ENCODE results near the gene CLEC18C.
"Not testable (repeated sequence)": the region's sequence is repeated elsewhere in the genome, so short reads cannot be mapped to it uniquely, and the experiment has no call there.

CLEC18C gene

DNA sequence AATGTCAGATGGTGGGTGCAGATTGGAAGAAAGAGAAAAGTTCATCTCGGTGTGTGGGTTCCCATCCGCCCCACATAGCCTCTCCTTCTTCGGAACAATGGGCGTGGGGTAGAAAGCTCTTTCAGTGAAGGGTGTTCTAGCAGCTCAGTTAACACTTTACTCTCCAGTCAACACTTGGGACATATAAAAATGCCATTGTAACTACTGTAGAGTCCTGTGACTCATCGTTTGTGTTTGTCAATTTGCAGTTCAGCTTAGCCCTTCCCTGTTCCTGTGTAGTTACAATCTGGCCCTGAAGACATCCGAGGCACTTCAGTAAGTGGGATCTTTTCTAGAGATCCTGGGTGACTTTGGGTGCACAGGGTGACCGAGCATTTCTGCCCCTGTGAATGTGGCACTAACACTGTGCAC, 11.5 kb upstream of the CLEC18C start:
- Histone ChIP-seq H3K23ac (ENCODE audit: low read length in 2 of 2) (no peak overlapping the region), H3K4me1 (ENCODE audit: control insufficient read depth, insufficient read depth, low read depth, low read length) (peaks cover 5% of the 10 kb centered on the region), H3K9ac (ENCODE audit: low read length) (peak overlapping the region; percentile 29), H4K8ac (ENCODE audit: low read length) (no peak overlapping the region), H3K36me3 (ENCODE audit: control insufficient read depth in 1 of 2, insufficient read depth in 2 of 2, low read depth in 1 of 2, low read length in 2 of 2) (peaks cover 34 to 52% of the 10 kb centered on the region in 2 experiments), H2BK120ac (ENCODE audit: low read depth, low read length) (no peak overlapping the region), H3K4me3 (ENCODE audit: insufficient read depth in 1 of 2, low read depth in 1 of 2, low read length in 2 of 2) (peak overlapping the region in 1 of 2 experiments; percentile 6), H2AK5ac (ENCODE audit: low read length, severe bottlenecking) (no peak overlapping the region), H3K4me2 (ENCODE audit: low read length, poor library complexity, severe bottlenecking) (no peak overlapping the region), H3K79me1 (replicated peaks; ENCODE audit: low read length, poor library complexity, severe bottlenecking) (no peaks in the 10 kb centered on the region), H3K9me3 (ENCODE audit: control insufficient read depth, low read length) (no peaks in the 10 kb centered on the region), H2BK5ac (ENCODE audit: low read depth, low read length, poor library complexity, severe bottlenecking) (no peak overlapping the region), H4K91ac (ENCODE audit: low read length) (peak overlapping the region; percentile 40), H3K14ac (ENCODE audit: low read length in 2 of 2) (no peak overlapping the region), H3K18ac (ENCODE audit: low read depth in 1 of 2, low read length in 2 of 2) (peak overlapping the region in 1 of 2 experiments; percentile 37), H2BK12ac (ENCODE audit: low read length in 2 of 2) (no peak overlapping the region), H3K4ac (ENCODE audit: low read depth in 1 of 2, low read length in 2 of 2) (peak overlapping the region in 1 of 2 experiments; percentile 61), H2AFZ (ENCODE audit: low read depth, low read length) (no peak overlapping the region), H2BK15ac (ENCODE audit: low read depth, poor library complexity, severe bottlenecking) (no peak overlapping the region), H3K27me3 (ENCODE audit: control insufficient read depth in 1 of 2, insufficient read depth in 1 of 2, low read length in 2 of 2) (no peaks in the 10 kb centered on the region), H3K27ac (ENCODE audit: low read length, poor library complexity, severe bottlenecking) (no peak overlapping the region)
- peak; percentile 84 for DNase-seq
- 39% methylated on average over 7 of the region's 7 CpGs for WGBS

- H3K4me2 ChIP-seq (ENCODE audit: low read length, poor library complexity, severe bottlenecking) = no peak overlapping the region
- no peaks in the 10 kb centered on the region for H3K79me1 ChIP-seq (replicated peaks; ENCODE audit: low read length, poor library complexity, severe bottlenecking)
- no peak overlapping the region for H3K18ac ChIP-seq (ENCODE audit: low read depth in 1 of 2, low read length in 2 of 2)
- H3K4ac ChIP-seq (ENCODE audit: low read depth in 1 of 2, low read length in 2 of 2) = peak overlapping the region in 1 of 2 experiments; percentile 76
- no peaks in the 10 kb centered on the region for H3K27me3 ChIP-seq (ENCODE audit: control insufficient read depth in 1 of 2, insufficient read depth in 1 of 2, low read length in 2 of 2)
- no peak overlapping the region for H4K91ac ChIP-seq (ENCODE audit: low read length)
- H3K36me3 ChIP-seq (ENCODE audit: control insufficient read depth in 1 of 2, insufficient read depth in 2 of 2, low read depth in 1 of 2, low read length in 2 of 2) = peaks cover 21 to 37% of the 10 kb centered on the region in 2 experiments
- no peaks in the 10 kb centered on the region for H3K9me3 ChIP-seq (ENCODE audit: control insufficient read depth, low read length)
- no peak overlapping the region for H3K27ac ChIP-seq (ENCODE audit: low read length, poor library complexity, severe bottlenecking)
- no peak overlapping the region for H2AFZ ChIP-seq (ENCODE audit: low read depth, low read length)
- H3K9ac ChIP-seq (ENCODE audit: low read length) = no peak overlapping the region
- peak overlapping the region in 1 of 2 experiments; percentile 37 for H2BK12ac ChIP-seq (ENCODE audit: low read length in 2 of 2)
- peaks cover 5% of the 10 kb centered on the region for H3K4me1 ChIP-seq (ENCODE audit: control insufficient read depth, insufficient read depth, low read depth, low read length)
- H2BK5ac ChIP-seq (ENCODE audit: low read depth, low read length, poor library complexity, severe bottlenecking) = no peak overlapping the region
- no peak for DNase-seq
- no peak overlapping the region for H3K4me3 ChIP-seq (ENCODE audit: insufficient read depth in 1 of 2, low read depth in 1 of 2, low read length in 2 of 2)
- H2BK120ac ChIP-seq (ENCODE audit: low read depth, low read length) = no peak overlapping the region
- no peak overlapping the region for H2BK15ac ChIP-seq (ENCODE audit: low read depth, poor library complexity, severe bottlenecking)
- no peak overlapping the region for H4K8ac ChIP-seq (ENCODE audit: low read length)
- WGBS = 92% methylated on average over 9 of the region's 10 CpGs
- H2AK5ac ChIP-seq (ENCODE audit: low read length, severe bottlenecking) = no peak overlapping the region
- no peak overlapping the region for H3K23ac ChIP-seq (ENCODE audit: low read length in 2 of 2)
- H3K14ac ChIP-seq (ENCODE audit: low read length in 2 of 2) = no peak overlapping the region
These were observed 10.0 kb upstream of the CLEC18C start for GRCh38 chr16:70163596-70163995.

GRCh38 chr16:70166688-70167087, 6.9 kb upstream of the CLEC18C start:
- not testable (repeated sequence) for H2BK120ac ChIP-seq (ENCODE audit: low read depth, low read length); H3K27me3 ChIP-seq (ENCODE audit: control insufficient read depth in 1 of 2, insufficient read depth in 1 of 2, low read length in 2 of 2); H3K4ac ChIP-seq (ENCODE audit: low read depth in 1 of 2, low read length in 2 of 2); H3K36me3 ChIP-seq (ENCODE audit: control insufficient read depth in 1 of 2, insufficient read depth in 2 of 2, low read depth in 1 of 2, low read length in 2 of 2); H2AFZ ChIP-seq (ENCODE audit: low read depth, low read length); H3K14ac ChIP-seq (ENCODE audit: low read length in 2 of 2); H3K4me1 ChIP-seq (ENCODE audit: control insufficient read depth, insufficient read depth, low read depth, low read length); H4K91ac ChIP-seq (ENCODE audit: low read length); H2BK5ac ChIP-seq (ENCODE audit: low read depth, low read length, poor library complexity, severe bottlenecking); H3K79me1 ChIP-seq (replicated peaks; ENCODE audit: low read length, poor library complexity, severe bottlenecking); H2BK12ac ChIP-seq (ENCODE audit: low read length in 2 of 2); H3K9me3 ChIP-seq (ENCODE audit: control insufficient read depth, low read length); H3K18ac ChIP-seq (ENCODE audit: low read depth in 1 of 2, low read length in 2 of 2); H3K4me3 ChIP-seq (ENCODE audit: insufficient read depth in 1 of 2, low read depth in 1 of 2, low read length in 2 of 2); DNase-seq; H3K4me2 ChIP-seq (ENCODE audit: low read length, poor library complexity, severe bottlenecking); H3K23ac ChIP-seq (ENCODE audit: low read length in 2 of 2); H2BK15ac ChIP-seq (ENCODE audit: low read depth, poor library complexity, severe bottlenecking); H4K8ac ChIP-seq (ENCODE audit: low read length); H3K27ac ChIP-seq (ENCODE audit: low read length, poor library complexity, severe bottlenecking); H3K9ac ChIP-seq (ENCODE audit: low read length); H2AK5ac ChIP-seq (ENCODE audit: low read length, severe bottlenecking)
- WGBS = no CpG with 5 or more reads among the region's 10 CpGs

DNA sequence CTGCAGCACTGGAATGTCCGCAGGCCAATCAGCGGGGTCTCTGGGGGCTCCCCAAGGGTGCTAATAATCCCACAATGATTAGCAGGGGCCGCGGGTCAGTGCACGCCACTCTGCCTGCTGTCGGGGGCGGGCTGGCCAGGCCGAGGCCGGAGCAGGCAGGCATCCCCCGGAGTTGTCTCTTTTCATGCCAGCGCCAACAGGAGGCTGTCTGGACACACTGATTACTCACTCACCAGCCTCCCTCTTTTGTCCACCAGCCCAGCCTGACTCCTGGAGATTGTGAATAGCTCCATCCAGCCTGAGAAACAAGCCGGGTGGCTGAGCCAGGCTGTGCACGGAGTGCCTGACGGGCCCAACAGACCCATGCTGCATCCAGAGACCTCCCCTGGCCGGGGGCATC, 329 bp downstream of the CLEC18C start:
- H3K18ac ChIP-seq (ENCODE audit: low read depth in 1 of 2, low read length in 2 of 2) = not testable (repeated sequence)

More for the DNA sequence above, 329 bp downstream of the CLEC18C start:
- H2BK15ac ChIP-seq (ENCODE audit: low read depth, poor library complexity, severe bottlenecking); H3K4me2 ChIP-seq (ENCODE audit: low read length, poor library complexity, severe bottlenecking); H3K27ac ChIP-seq (ENCODE audit: low read length, poor library complexity, severe bottlenecking); H4K8ac ChIP-seq (ENCODE audit: low read length); H3K4me1 ChIP-seq (ENCODE audit: control insufficient read depth, insufficient read depth, low read depth, low read length); H3K23ac ChIP-seq (ENCODE audit: low read length in 2 of 2); H3K36me3 ChIP-seq (ENCODE audit: control insufficient read depth in 1 of 2, insufficient read depth in 2 of 2, low read depth in 1 of 2, low read length in 2 of 2); H3K27me3 ChIP-seq (ENCODE audit: control insufficient read depth in 1 of 2, insufficient read depth in 1 of 2, low read length in 2 of 2); H2AK5ac ChIP-seq (ENCODE audit: low read length, severe bottlenecking); H3K79me1 ChIP-seq (replicated peaks; ENCODE audit: low read length, poor library complexity, severe bottlenecking); H3K4me3 ChIP-seq (ENCODE audit: insufficient read depth in 1 of 2, low read depth in 1 of 2, low read length in 2 of 2); DNase-seq; H3K9me3 ChIP-seq (ENCODE audit: control insufficient read depth, low read length); H3K14ac ChIP-seq (ENCODE audit: low read length in 2 of 2); H2BK5ac ChIP-seq (ENCODE audit: low read depth, low read length, poor library complexity, severe bottlenecking); H2BK12ac ChIP-seq (ENCODE audit: low read length in 2 of 2); H3K4ac ChIP-seq (ENCODE audit: low read depth in 1 of 2, low read length in 2 of 2); H2BK120ac ChIP-seq (ENCODE audit: low read depth, low read length); H3K9ac ChIP-seq (ENCODE audit: low read length); H2AFZ ChIP-seq (ENCODE audit: low read depth, low read length); H4K91ac ChIP-seq (ENCODE audit: low read length): not testable (repeated sequence)
- no CpG with 5 or more reads among the region's 15 CpGs for WGBS

All from mesenchymal stem cell (in vitro differentiated cells and primary cell).